ENCODE data around the gene CD6.

GRCh38 chr11:60996381-60997138 is 25.1 kb downstream of the CD6 start:
- no peak for TF ChIP-seq POLR2A (IDR thresholded peaks at IDR 0.05; ENCODE audit: low read depth, low read length)
- TF ChIP-seq TAF1 (IDR thresholded peaks at IDR 0.05; ENCODE audit: low read depth, low read length): no peak
- no peak for TF ChIP-seq POLR2AphosphoS5 (IDR thresholded peaks at IDR 0.05; ENCODE audit: low read depth, low read length)
- TF ChIP-seq SPI1 (IDR thresholded peaks at IDR 0.05; ENCODE audit: low read depth, low read length): no peak
